GM18499 (cell line): ENCODE measurements around the gene WDR82.

Source experiments
- ATAC-seq: cut with Tn5 transposase; IDR thresholded peaks from one replicate; pipeline ENCODE4 v1.9.1; 2021; ENCODE audit warnings: moderate number of reproducible peaks; ENCODE audit not compliant: insufficient read depth, unreplicated experiment

WDR82 gene

GRCh38 chr3:52240886-52241370, 37.5 kb downstream of the WDR82 start:
- ATAC-seq, result no peak

GRCh38 chr3:52240059-52240885, 38.2 kb downstream of the WDR82 start:
- no peak for ATAC-seq

- no peak for ATAC-seq
Observed at GRCh38 chr3:52238761-52239701, 39.4 kb downstream of the WDR82 start, which contains the start of gene TWF2. TSS of gene TWF2 (minus strand) at chr3:52239158. CDS start at chr3:52239016, 142 bp downstream.

- no peak for ATAC-seq
Observed at GRCh38 chr3:52238193-52238760, 40.2 kb downstream of the WDR82 start.

GRCh38 chr3:52237657-52238172, 40.7 kb downstream of the WDR82 start:
- ATAC-seq, result no peak

- ATAC-seq, result no peak
Observed at GRCh38 chr3:52237006-52237656, 41.3 kb downstream of the WDR82 start.

- no peak for ATAC-seq
Observed at GRCh38 chr3:52236424-52236886, 42.0 kb downstream of the WDR82 start.

GRCh38 chr3:52234516-52235447, 43.7 kb downstream of the WDR82 start:
- no peak for ATAC-seq

GRCh38 chr3:52233968-52234367, 44.5 kb downstream of the WDR82 start:
- no peak for ATAC-seq

- ATAC-seq, result no peak
Observed at GRCh38 chr3:52233108-52233591, 45.3 kb downstream of the WDR82 start.

- ATAC-seq, result no peak
Observed at GRCh38 chr3:52232279-52233107, 46.0 kb downstream of the WDR82 start.

- ATAC-seq, result no peak
Observed at GRCh38 chr3:52231502-52232278, 46.8 kb downstream of the WDR82 start.

GRCh38 chr3:52230889-52231499, 47.5 kb downstream of the WDR82 start:
- ATAC-seq, result no peak

- no peak for ATAC-seq
Observed at GRCh38 chr3:52230461-52230860, 48.0 kb downstream of the WDR82 start.

GRCh38 chr3:52229656-52230055, 48.8 kb downstream of the WDR82 start:
- no peak for ATAC-seq

- no peak for ATAC-seq
Observed at GRCh38 chr3:52228751-52229291, 49.6 kb downstream of the WDR82 start.
